Endothelial cell of umbilical vein (primary cell): Measurements from ENCODE around the gene SRGAP1. TPM values are rescaled to one million over a fixed set of nuclear protein-coding genes. Genes with fewer than 3 reads are reported as not detected.
"Not testable (repeated sequence)": the region's sequence is repeated elsewhere in the genome, so short reads cannot be mapped to it uniquely, and the experiment has no call there.

Experiments used
- BruUV-seq: library from RNA; stranded (reverse); fragments of 400-500 nt; replicated peaks from 2 replicates; lab custom pipeline; 2021; lab: Mats Ljungman, UMichigan
- CTCF ChIA-PET: fragments of 300-600, 350-600 bp; sonication (Branson Sonifier 250); formaldehyde crosslinking; loops from one replicate; lab custom pipeline; 2021; ENCODE audit warnings: antibody characterized with exemption, inconsistent platforms; lab: Charles Lee
- POLR2A ChIA-PET: fragments of 300-600, 350-600 bp; sonication (Branson Sonifier 250); formaldehyde crosslinking; loops from one replicate; lab custom pipeline; 2021; ENCODE audit warnings: antibody characterized with exemption, inconsistent platforms; lab: Charles Lee
- DNase-seq: peaks from one replicate; pipeline ENCODE4 v3.0.0-alpha.2; 2011; ENCODE audit warnings: low read depth, low spot score
- FAIRE-seq: peaks from 2 replicates; lab custom pipeline; 2011; peaks lifted over from hg19 to GRCh38; lab: Jason Lieb, UNC
- H2AFZ ChIP-seq: 2 replicates; pipeline ENCODE4 v1.6.0; 2012; ENCODE audit warnings: low read depth, low read length, control low read depth, inconsistent platforms
- H3K27ac ChIP-seq: 2 replicates; pipeline ENCODE4 v1.5.1; 2011; ENCODE audit warnings: low read depth, mild to moderate bottlenecking, control low read depth, low read length, moderate library complexity; ENCODE audit not compliant: insufficient read depth
- H3K27me3 ChIP-seq, 2 experiments: 2 replicates each; pipeline versions ENCODE4 v1.6.0 to v1.6.1; 2011; ENCODE audit warnings: low read length in 2 of 2, mixed read lengths in 1 of 2; ENCODE audit not compliant: control insufficient read depth in 2 of 2, insufficient read depth in 2 of 2
- H3K36me3 ChIP-seq, 2 experiments: 2 replicates in 1 of 2; 3 replicates in 1 of 2; pipeline ENCODE4 v1.5.1; 2011; ENCODE audit warnings: low read length in 2 of 2, mild to moderate bottlenecking in 1 of 2, moderate library complexity in 1 of 2; ENCODE audit not compliant: control insufficient read depth in 2 of 2, insufficient read depth in 2 of 2; ENCODE audit errors: extremely low read depth in 1 of 2
- H3K4me1 ChIP-seq: 3 replicates; pipeline ENCODE4 v1.5.1; 2011; ENCODE audit warnings: mild to moderate bottlenecking, low read length; ENCODE audit not compliant: control insufficient read depth, insufficient read depth; ENCODE audit errors: extremely low read depth
- H3K4me2 ChIP-seq: 2 replicates; pipeline ENCODE4 v1.6.1; 2011; ENCODE audit warnings: low read length, control low read depth, mixed read lengths; ENCODE audit not compliant: insufficient read depth
- H3K4me3 ChIP-seq, 3 experiments: fragments of 200-600 bp in 1 of 3; sonication (generic), shearing (Covaris generic) in 1 of 3; replicated peaks in 1 of 3; 2 replicates each; pipeline ENCODE4 v1.5.1; 2011 to 2016; ENCODE audit warnings: control low read depth in 3 of 3, low read length in 3 of 3, mild to moderate bottlenecking in 2 of 3, inconsistent platforms in 1 of 3, low read depth in 1 of 3, moderate library complexity in 1 of 3; ENCODE audit not compliant: insufficient read depth in 1 of 3
- H3K79me2 ChIP-seq: 2 replicates; pipeline ENCODE4 v1.6.0; 2012; ENCODE audit warnings: low read length, inconsistent platforms; ENCODE audit not compliant: control insufficient read depth, insufficient read depth
- H3K9ac ChIP-seq: replicated peaks from 2 replicates; pipeline ENCODE3; 2011; ENCODE audit warnings: low read length, control low read depth; ENCODE audit not compliant: insufficient read depth; ENCODE audit errors: extremely low read depth
- H3K9me1 ChIP-seq: replicated peaks from 3 replicates; pipeline ENCODE4 v1.6.0; 2011; ENCODE audit warnings: mild to moderate bottlenecking, low read length; ENCODE audit not compliant: control insufficient read depth, insufficient read depth; ENCODE audit errors: extremely low read depth
- H3K9me3 ChIP-seq: replicated peaks from 2 replicates; pipeline ENCODE4 v1.5.1; 2012; ENCODE audit warnings: low read length, inconsistent platforms; ENCODE audit not compliant: control insufficient read depth, insufficient read depth
- H4K20me1 ChIP-seq: replicated peaks from 2 replicates; pipeline ENCODE3; 2011; ENCODE audit warnings: mild to moderate bottlenecking, low read length; ENCODE audit not compliant: control insufficient read depth, insufficient read depth; ENCODE audit errors: extremely low read depth
- CTCF ChIP-seq, 2 donors: IDR thresholded peaks; 1 replicate in 1 of 2; 2 replicates in 1 of 2; pipeline ENCODE4 v1.5.1; 2011; ENCODE audit warnings: low read length in 2 of 2, mild to moderate bottlenecking in 2 of 2, moderate library complexity in 2 of 2, control low read depth in 1 of 2, inconsistent platforms in 1 of 2, low read depth in 1 of 2; ENCODE audit not compliant: insufficient read depth in 1 of 2; ENCODE audit errors: extremely low read depth in 1 of 2
- EZH2 ChIP-seq: IDR thresholded peaks from 2 replicates; pipeline ENCODE4 v1.6.1; 2012; ENCODE audit warnings: borderline replicate concordance, low read depth, mild to moderate bottlenecking, moderate library complexity, low read length, inconsistent platforms; ENCODE audit not compliant: severe bottlenecking
- JUN ChIP-seq: IDR thresholded peaks from 2 replicates; pipeline ENCODE4 v1.6.1; 2011; ENCODE audit warnings: borderline replicate concordance, low read depth; ENCODE audit not compliant: insufficient read length, insufficient read depth
- MAX ChIP-seq: IDR thresholded peaks from 2 replicates; pipeline ENCODE4 v1.6.1; 2011; ENCODE audit not compliant: insufficient read depth, insufficient read length
- MYC ChIP-seq: IDR thresholded peaks from one replicate; pipeline ENCODE4 v1.6.1; 2011; ENCODE audit warnings: mild to moderate bottlenecking, low read depth, low read length
- dilution Hi-C: fragments of 300-500 bp; cut with MboI; formaldehyde crosslinking; loops from one replicate; pipeline ENCODE4 v1.15.0; 2019; ENCODE audit warnings: low sequenced_read_pairs; ENCODE audit not compliant: extremely low pct_ligation_motif_present
- intact Hi-C: fragments of 100-400 bp; cut with micrococcal nuclease; formaldehyde crosslinking; loops from one replicate; pipeline ENCODE4 v1.10.0; 2022
- polyA plus RNA-seq, 4 experiments: library from polyadenylated mRNA; depleted of rRNA in 3 of 4; stranded (reverse) in 3 of 4; unstranded in 1 of 4; fragments of >200 nt; gene quantifications; 2 replicates each; pipeline versions ENCODE4 v1.2.1 to v1.2.3, GENCODE V29; 2011 to 2012; ENCODE audit warnings: missing spikeins in 1 of 4
- total RNA-seq: library from RNA; stranded (reverse); gene quantifications from 2 replicates; pipeline ENCODE4 v1.2.3, GENCODE V29; 2021

SRGAP1 gene
- total and polyA plus RNA-seq, 2 donors (not counting 3 experiments of a cell fraction or from before 2014, with no cell fraction given) = 4.9 to 16.3 TPM

- H3K9me3 ChIP-seq, FAIRE-seq, H3K4me3 ChIP-seq, H3K4me1 ChIP-seq, H2AFZ ChIP-seq, H3K27ac ChIP-seq, H4K20me1 ChIP-seq, intact Hi-C loops, H3K27me3 ChIP-seq, H3K9ac ChIP-seq, H3K9me1 ChIP-seq, POLR2A ChIA-PET, dilution Hi-C loops, H3K4me2 ChIP-seq, DNase-seq, BruUV-seq, CTCF ChIA-PET, H3K36me3 ChIP-seq, H3K79me2 ChIP-seq: not testable (repeated sequence)
Measured at GRCh38 chr12:64195841-64196240, 351.3 kb downstream of the SRGAP1 start.

- intact Hi-C loops = loop anchor here (2.0 kb wide), 1 partner anchor 18 kb away; no protein-coding TSS in a partner anchor
- no peaks in the 10 kb centered on the region for H3K36me3 ChIP-seq
- CTCF ChIA-PET = no interaction called here
- TF ChIP-seq EZH2 = no peak
- no peak for TF ChIP-seq MAX
- TF ChIP-seq JUN = no peak
- no peak for TF ChIP-seq MYC
- no peak for TF ChIP-seq CTCF (IDR thresholded peaks at IDR 0.05; ENCODE audit: extremely low read depth in 1 of 2, insufficient read depth in 1 of 2, low read depth in 1 of 2, low read length in 2 of 2)
- no peak overlapping the region for H3K4me3 ChIP-seq
- BruUV-seq = no TSS peak
- no peaks in the 10 kb centered on the region for H3K79me2 ChIP-seq
- DNase-seq (no peak), FAIRE-seq (no peak)
- H3K4me1 ChIP-seq = no peaks in the 10 kb centered on the region
- dilution Hi-C loops = no loop called here
- H2AFZ ChIP-seq = no peak overlapping the region
- no peaks in the 10 kb centered on the region for H3K27me3 ChIP-seq
- no peaks in the 10 kb centered on the region for H4K20me1 ChIP-seq
- no peaks in the 10 kb centered on the region for H3K9me1 ChIP-seq
- H3K9me3 ChIP-seq = no peaks in the 10 kb centered on the region
- POLR2A ChIA-PET = no interaction called here
- H3K4me2 ChIP-seq = no peak overlapping the region
- H3K27ac ChIP-seq = no peak overlapping the region
- H3K9ac ChIP-seq = no peak overlapping the region
Measured at GRCh38 chr12:64203036-64203435, 358.5 kb downstream of the SRGAP1 start.
